Stimulated activated naive CD8-positive, alpha-beta T cell treated with anti-CD3 and anti-CD28 coated beads, Interleukin-15, amount 100 ng/mL, for 72 hours (primary cell): Measurements from ENCODE around the gene TCF21.

ENCODE experiments used
- ATAC-seq: fragments of 150-1000 bp; cut with Tn5 transposase; 2 replicates; pipeline ENCODE4 v1.10.0; 2021; ENCODE audit warnings: mild to moderate bottlenecking, moderate library complexity
- DNase-seq, 2 donors: peaks; one replicate each; pipeline ENCODE4 v3.0.0; 2021 to 2022
- H3K27ac Mint-ChIP-seq, 2 donors: one replicate each; pipeline ENCODE4 v1.8.0; 2022; ENCODE audit warnings: mild to moderate bottlenecking in 2 of 2, mixed read lengths in 2 of 2, moderate library complexity in 2 of 2
- H3K27me3 Mint-ChIP-seq: one replicate; pipeline ENCODE4 v1.8.0; 2022; ENCODE audit warnings: mixed read lengths
- H3K4me1 Mint-ChIP-seq: one replicate; pipeline ENCODE4 v1.8.0; 2022; ENCODE audit warnings: mild to moderate bottlenecking, mixed read lengths
- H3K4me3 Mint-ChIP-seq, 2 donors: one replicate each; pipeline ENCODE4 v1.8.0; 2022; ENCODE audit warnings: mild to moderate bottlenecking in 2 of 2, mixed read lengths in 2 of 2, moderate library complexity in 1 of 2
- H3K9me3 Mint-ChIP-seq, 2 donors: one replicate each; pipeline ENCODE4 v1.8.0; 2022; ENCODE audit warnings: mixed read lengths in 2 of 2

The TCF21 gene

DNA sequence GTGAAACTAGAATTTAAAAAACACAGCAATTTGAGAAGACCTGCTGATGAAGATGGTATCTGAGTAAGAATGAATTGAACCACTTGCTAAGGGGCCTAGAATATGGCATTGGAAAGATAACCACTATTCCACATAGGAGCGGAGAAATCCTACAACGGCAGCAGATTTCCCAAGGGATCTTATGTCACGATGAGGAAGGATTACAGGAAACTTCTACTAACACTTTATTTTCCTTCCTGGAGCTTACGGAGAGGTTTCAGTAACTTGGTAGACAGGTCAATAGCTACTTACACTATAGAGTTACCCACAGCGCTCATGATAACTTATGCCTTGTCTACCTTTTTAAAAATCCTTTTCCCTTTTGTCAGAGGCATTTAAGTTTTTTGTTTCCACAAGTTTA, 11.8 kb upstream of the TCF21 start:
- Mint-ChIP-seq H3K4me1 (no peaks in the 10 kb centered on the region), H3K9me3 (no peaks in the 10 kb centered on the region), H3K4me3 (no peak overlapping the region), H3K27ac (peak overlapping the region in 1 of 2 donors; percentile 49), H3K27me3 (peaks cover 50% of the 10 kb centered on the region)
- no peak for DNase-seq
- ATAC-seq, result no peak

DNA sequence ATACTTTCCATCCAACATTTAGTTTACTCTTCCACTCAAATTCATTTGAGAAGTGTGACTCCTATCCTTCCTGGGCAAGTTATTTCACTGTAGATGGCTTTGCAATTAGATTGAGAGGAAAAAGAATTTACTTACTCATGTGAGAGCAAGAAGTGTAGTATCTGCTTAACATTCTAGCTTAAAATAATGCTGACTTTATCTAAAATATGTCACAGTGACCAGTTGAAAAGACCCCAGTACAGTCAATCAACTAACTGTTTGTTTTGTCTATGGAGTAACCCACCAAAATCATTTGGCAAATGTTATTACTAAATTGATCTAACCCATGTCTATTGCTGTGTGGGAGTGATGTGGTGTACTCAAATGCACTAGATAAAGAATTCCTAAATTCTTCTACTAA, 8.9 kb upstream of the TCF21 start:
- ATAC-seq, result no peak
- no peak overlapping the region for H3K4me3 Mint-ChIP-seq
- H3K27me3 Mint-ChIP-seq, result peaks cover 76% of the 10 kb centered on the region
- no peak for DNase-seq
- H3K4me1 Mint-ChIP-seq, result no peaks in the 10 kb centered on the region
- no peaks in the 10 kb centered on the region for H3K9me3 Mint-ChIP-seq
- no peak overlapping the region for H3K27ac Mint-ChIP-seq

DNA sequence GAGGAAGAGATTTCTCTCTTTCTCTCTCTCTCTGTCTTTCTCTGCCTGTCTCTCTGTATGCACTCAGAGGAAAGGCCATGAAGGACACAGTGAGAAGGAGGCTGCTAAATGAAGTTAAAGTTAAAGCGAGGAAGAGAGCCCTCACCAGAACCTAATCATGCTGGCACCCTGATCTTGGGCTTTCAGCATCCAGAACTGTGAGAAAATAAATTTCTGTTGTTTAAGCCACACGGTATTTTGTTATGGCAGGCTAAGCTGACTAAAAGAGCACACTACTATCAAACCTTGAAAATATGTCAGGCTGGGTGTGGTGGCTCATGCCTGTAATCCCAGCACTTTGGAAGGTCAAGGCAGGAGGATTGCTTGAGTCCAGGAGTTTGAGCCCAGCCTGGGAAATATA, 8.0 kb upstream of the TCF21 start:
- Mint-ChIP-seq H3K27ac (no peak overlapping the region), H3K4me3 (no peak overlapping the region), H3K9me3 (no peaks in the 10 kb centered on the region), H3K27me3 (peaks cover 76% of the 10 kb centered on the region), H3K4me1 (no peaks in the 10 kb centered on the region)
- no peak for ATAC-seq
- no peak for DNase-seq

DNA sequence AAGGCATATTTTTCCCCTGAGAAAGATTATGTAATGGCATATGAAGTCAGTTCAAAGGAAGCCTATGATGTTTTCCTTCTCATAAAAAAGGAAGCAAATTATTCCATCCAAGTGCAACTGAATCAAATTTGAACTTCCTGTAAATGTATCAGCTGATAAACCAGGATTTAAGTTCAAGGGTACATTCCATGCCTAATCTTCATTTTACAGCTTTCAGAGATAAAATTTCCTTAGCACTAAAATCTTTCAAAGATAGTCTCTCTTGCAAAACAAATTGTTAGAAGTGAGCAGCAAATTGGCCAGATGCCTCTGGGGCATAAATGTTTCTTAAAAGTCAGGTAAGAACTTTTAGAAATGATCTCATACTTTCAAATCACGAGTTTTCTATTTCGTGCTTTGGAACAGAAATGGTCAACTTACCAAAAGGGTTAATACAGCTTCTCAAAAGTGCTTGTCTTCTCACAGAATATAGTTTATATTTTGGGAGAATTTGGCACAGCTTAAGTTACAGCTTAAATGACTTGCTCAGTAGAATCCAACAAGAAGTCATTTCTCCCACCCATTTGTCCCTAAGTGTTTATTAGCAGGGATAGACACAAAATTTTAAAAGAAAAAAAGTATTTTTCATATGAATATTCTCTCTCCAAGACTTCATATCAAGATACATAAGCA, 2.7 kb upstream of the TCF21 start:
- no peak for ATAC-seq

DNA sequence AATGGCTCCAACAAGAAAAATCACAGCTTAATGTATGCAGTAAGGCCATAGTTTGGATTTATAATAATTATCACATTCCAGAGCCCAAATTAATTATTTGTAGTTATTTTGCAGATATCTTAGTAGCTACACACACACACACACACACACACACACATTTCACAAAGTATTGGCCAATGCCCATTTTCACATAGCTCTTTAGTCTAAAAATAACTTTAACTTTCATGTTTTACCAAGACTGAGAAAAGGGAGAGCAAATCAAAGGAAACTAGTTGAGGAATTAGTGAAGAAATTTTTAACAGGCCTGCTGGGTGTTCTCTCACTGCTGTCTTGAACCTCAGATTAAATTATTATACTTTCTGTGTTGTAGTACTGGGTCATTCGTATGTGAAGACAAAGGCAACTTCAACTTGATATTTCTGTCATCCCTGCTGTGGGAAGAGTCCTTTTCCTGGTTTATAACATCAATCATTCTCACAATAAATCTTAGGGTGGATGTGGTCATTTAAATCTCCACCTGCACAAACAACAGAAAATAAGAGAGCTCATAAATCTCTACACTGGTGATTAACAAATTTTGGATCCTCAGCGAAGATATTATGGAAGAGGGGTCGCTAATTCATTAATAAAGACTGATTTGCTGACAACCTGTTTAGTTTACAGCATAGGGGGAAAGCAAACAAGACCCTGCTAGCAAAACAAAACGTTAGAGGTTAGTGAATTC, 1.6 kb upstream of the TCF21 start:
- Mint-ChIP-seq H3K4me1 (peaks cover 35% of the 10 kb centered on the region), H3K9me3 (no peaks in the 10 kb centered on the region), H3K27ac (no peak overlapping the region), H3K27me3 (peaks cover 97% of the 10 kb centered on the region), H3K4me3 (no peak overlapping the region)
- DNase-seq (no peak), ATAC-seq (no peak)

More for the DNA sequence above, 2.7 kb upstream of the TCF21 start:
- no peak overlapping the region for H3K27ac Mint-ChIP-seq
- H3K9me3 Mint-ChIP-seq, result no peaks in the 10 kb centered on the region
- H3K4me3 Mint-ChIP-seq, result no peak overlapping the region
- no peak for DNase-seq
- H3K4me1 Mint-ChIP-seq, result peaks cover 28% of the 10 kb centered on the region
- H3K27me3 Mint-ChIP-seq, result peaks cover 89% of the 10 kb centered on the region

DNA sequence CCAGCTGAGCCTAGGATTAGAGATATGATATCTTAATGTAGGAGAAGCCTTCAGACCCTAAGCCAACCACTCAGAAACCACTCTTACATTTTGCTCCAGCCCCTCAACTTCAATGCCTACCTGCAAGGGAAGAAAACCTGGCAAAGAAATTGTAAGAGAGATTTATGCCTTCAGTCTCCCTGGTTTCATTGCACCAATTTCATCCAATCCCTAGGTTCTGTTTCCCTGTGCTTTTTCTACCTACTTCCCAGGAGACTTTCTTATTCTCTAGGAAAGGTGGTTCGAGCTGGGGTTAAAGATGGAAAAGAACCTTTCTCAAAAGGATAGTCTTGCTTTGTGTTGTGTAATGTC, 1.1 kb upstream of the TCF21 start:
- Mint-ChIP-seq H3K4me3 (no peak overlapping the region), H3K4me1 (peaks cover 40% of the 10 kb centered on the region), H3K27ac (no peak overlapping the region), H3K9me3 (no peaks in the 10 kb centered on the region), H3K27me3 (peaks cover 96% of the 10 kb centered on the region)
- no peak for DNase-seq
- ATAC-seq, result no peak

DNA sequence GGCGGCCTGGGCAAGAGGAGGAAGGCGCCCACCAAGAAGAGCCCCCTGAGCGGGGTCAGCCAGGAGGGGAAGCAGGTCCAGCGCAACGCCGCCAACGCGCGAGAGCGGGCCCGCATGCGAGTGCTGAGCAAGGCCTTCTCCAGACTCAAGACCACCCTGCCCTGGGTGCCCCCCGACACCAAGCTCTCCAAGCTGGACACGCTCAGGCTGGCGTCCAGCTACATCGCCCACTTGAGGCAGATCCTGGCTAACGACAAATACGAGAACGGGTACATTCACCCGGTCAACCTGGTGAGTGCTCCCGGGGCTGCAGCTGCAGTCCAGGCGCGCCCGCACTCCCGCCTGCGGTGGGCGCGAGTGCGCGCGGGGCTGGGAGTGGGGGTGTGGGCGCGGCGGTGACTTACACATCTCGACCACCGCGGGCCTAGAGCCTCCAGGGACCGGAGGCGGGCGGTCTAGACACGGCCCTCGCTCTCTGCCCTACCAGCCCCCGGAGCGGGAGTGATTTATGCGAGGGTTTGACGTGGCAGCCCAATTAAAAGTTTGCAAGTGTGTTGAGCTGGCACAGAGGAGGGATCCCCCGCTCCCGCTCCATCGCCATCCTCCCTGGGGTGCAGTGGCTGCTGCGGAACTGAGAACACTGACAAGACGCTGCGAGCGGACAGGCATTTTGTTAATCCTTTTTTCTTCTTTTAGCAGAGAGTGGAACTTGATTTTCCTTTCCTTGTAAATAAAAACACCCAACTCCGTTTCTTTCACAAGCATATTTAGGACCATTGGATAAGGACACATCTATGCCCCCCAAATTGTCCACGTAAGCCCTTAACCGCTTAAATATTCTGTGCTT, 867 bp downstream of the TCF21 start:
- H3K4me1 Mint-ChIP-seq, result peaks cover 55% of the 10 kb centered on the region
- H3K9me3 Mint-ChIP-seq, result no peaks in the 10 kb centered on the region
- no peak overlapping the region for H3K27ac Mint-ChIP-seq
- peak; percentile 45 for ATAC-seq
- peaks cover 96% of the 10 kb centered on the region for H3K27me3 Mint-ChIP-seq
- DNase-seq, result no peak
- H3K4me3 Mint-ChIP-seq, result peak overlapping the region; percentile 61

DNA sequence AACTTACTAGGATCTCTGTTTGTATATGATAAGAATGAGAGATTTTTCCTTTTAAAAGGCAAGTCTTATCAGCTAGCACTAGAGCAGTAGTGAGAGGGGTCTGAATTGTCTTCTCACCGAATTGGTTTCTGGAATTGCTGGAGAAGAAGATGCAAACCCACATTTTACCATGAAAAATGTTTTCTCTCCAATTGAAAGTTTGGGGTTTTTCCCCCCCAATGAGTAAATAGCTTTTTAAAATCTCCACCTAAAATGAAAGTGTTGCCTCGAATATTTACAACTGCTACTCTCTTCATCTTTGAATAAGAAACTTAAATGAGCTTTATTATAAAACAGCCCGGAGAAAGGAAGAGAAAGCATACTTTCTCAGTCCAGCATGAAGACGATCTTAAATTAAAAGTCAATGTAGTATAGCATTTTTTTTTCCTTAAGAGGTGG, 1.8 kb downstream of the TCF21 start:
- no peaks in the 10 kb centered on the region for H3K9me3 Mint-ChIP-seq
- no peak for ATAC-seq
- H3K27me3 Mint-ChIP-seq, result peaks cover 96% of the 10 kb centered on the region
- peaks cover 59% of the 10 kb centered on the region for H3K4me1 Mint-ChIP-seq
- H3K27ac Mint-ChIP-seq, result peak overlapping the region in 1 of 2 donors; percentile 10
- DNase-seq, result no peak
- peak overlapping the region; percentile 74 for H3K4me3 Mint-ChIP-seq

DNA sequence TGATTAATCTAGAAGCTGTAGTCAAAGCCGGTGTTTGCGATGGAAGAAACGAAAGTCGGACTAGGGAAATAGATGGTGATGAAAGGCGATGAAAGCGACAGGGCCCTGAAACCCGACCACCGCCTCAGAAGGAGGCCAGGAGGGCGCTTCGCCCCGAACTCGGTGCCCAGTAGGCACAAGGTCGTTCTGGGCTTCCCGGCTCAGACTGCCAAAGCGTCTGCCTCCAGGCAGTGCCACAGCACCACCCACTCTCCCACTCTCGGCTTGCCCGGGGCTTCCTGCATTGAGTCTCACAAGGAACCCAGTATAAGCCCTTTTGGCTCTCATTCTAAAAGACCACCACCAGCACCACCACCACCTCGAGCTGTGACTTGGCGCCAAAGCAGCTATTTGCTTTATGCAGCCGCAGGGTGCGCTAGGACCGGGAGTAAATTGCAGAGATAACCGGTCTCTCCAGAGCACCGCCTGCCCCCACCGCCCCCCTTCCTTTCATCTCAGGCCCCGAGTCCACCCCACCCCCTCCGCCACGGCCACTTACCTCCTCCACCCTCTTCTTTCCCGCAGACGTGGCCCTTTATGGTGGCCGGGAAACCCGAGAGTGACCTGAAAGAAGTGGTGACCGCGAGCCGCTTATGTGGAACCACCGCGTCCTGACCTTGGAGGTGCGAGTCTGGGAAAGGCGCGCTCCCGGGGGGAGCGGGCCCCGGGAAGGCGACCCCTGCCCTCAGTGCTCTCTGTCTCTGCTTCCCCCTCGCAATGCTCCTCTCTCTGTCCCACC, 2.4 kb downstream of the TCF21 start:
- ATAC-seq (peak; percentile 59), DNase-seq (peak; percentile 26 to 33)
- Mint-ChIP-seq H3K9me3 (no peaks in the 10 kb centered on the region), H3K4me1 (peaks cover 64% of the 10 kb centered on the region), H3K27me3 (peaks cover 96% of the 10 kb centered on the region), H3K4me3 (peak overlapping the region; percentile 74), H3K27ac (peak overlapping the region; percentile 10 to 35)

DNA sequence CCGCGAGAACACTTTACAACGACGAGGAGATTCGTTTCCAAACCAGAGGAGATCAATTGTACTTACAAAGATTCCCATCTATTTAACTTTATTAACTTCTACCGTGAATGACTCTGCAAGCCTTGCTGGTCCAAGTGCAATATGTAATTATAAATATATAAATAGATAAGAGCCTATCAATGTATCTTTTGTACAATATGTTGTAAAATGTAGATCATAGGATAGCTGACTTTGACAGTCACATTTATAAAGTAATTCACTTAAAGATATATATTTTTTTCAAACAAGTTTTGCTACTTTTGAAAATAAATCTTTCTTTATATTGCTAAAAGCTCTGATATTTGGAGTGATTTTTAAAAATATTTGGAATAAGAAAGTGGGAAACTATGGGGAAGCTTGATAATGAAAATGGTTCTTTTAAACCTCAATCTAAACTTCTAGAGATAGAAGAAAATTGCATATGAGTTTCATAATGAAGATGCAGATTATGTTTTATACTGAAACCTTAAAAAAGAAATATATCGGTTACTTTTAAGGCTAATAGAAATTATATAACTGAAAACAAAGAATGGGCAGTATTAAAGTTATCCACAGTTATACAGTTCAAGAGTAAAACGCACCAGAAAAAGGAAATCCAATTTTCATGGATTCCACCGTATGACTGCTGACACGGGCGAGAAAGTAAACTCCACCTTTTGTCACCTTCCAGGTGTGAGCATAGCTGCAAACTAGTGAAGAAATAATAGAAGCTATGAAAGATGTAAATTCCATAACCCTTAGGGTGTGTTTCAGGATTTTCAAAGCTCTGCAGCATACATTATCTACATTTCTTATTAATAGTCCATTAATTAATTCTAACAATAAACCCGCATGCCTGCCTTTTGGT, 3.3 kb downstream of the TCF21 start:
- ATAC-seq (no peak), DNase-seq (no peak)
- Mint-ChIP-seq H3K27me3 (peaks cover 96% of the 10 kb centered on the region), H3K9me3 (no peaks in the 10 kb centered on the region), H3K4me3 (peak overlapping the region; percentile 74), H3K27ac (no peak overlapping the region), H3K4me1 (peaks cover 64% of the 10 kb centered on the region)

DNA sequence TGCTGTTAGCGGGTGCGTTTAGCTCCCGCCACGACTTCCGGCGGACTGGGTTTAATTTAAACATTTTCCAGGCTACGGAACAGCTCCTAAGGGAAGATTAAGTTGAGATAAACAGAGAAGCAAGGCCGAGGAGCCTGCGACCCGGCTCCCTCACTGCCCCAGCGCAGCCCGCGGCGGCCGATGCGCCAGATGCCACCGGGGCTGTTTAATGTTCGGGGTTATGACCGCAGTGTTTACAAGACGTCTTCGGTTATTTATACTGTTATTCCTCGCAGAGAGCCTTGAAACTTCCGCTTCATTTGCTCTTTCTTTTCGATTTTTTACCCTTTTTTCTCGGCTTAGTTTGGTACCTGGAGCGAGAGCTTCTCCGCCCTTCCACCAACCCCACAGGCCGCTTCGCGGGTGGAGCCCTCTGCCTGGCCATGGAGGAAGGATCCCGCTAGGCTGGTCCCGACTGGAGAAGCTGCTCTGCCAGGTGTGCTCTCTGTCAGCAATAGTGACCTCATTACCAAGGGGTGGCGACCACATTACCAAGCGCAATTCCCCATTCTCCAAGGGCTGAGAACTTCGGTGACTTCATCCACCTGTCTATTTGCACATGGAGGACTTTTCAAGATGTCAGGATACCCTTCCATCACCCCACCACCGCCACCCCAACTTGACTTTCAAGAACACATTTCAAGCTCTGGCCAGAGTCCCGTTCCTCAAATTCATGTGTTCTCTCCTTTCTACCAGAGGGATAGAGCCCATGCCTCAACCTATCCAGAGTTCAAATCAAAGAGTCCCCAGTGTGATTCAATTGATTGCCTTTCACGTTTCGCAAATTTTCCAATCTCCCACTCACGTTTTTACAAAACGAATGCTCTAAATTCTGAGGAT, 4.1 kb downstream of the TCF21 start:
- Mint-ChIP-seq H3K4me3 (peak overlapping the region; percentile 38 to 69), H3K4me1 (peaks cover 64% of the 10 kb centered on the region), H3K27me3 (peaks cover 96% of the 10 kb centered on the region), H3K9me3 (no peaks in the 10 kb centered on the region), H3K27ac (peak overlapping the region in 1 of 2 donors; percentile 71)
- no peak for ATAC-seq
- no peak for DNase-seq

DNA sequence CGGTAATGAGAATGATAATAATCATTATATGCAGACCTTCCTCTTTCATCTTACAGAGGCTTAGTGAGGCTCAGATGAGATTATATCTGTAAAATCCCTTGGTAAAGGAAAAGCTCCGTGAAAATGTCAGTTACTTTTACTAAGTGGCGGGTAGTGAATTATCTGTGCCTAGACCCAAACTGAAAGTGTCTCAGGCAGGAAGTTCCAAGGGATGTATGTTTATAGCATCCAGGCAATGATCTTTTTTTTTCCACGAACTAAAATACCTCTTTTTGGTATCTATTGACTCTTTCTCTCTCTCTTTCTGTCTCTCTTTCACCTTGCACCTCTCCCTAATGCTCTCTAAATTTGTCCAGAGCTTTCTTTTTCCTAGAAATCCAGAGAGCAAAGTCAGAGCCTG, 5.0 kb downstream of the TCF21 start:
- H3K4me1 Mint-ChIP-seq, result peaks cover 56% of the 10 kb centered on the region
- H3K27ac Mint-ChIP-seq, result no peak overlapping the region
- H3K27me3 Mint-ChIP-seq, result peaks cover 96% of the 10 kb centered on the region
- H3K4me3 Mint-ChIP-seq, result no peak overlapping the region
- ATAC-seq (no peak), DNase-seq (no peak)
- H3K9me3 Mint-ChIP-seq, result no peaks in the 10 kb centered on the region

DNA sequence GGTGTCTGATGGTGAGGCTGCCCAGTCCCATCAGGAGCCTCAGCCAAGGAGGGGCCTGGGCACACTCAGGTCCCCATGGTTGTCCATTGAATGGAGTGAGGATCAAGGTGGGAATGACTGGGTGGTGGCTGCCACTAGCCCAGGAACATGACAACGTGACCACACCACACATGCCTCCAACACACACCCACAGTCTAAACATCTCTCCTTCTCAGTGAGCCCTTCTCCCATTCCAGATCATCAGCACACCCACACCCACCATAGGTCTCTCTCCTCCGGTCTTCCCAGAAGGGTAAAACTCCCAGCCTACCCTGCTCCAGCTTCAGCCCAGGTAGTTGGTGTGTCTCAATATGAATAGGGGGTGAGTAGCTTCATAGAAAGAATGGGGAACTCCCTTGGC, 5.5 kb downstream of the TCF21 start:
- no peak overlapping the region for H3K27ac Mint-ChIP-seq
- peaks cover 92% of the 10 kb centered on the region for H3K27me3 Mint-ChIP-seq
- H3K4me3 Mint-ChIP-seq, result no peak overlapping the region
- DNase-seq, result no peak
- peaks cover 52% of the 10 kb centered on the region for H3K4me1 Mint-ChIP-seq
- ATAC-seq, result no peak
- H3K9me3 Mint-ChIP-seq, result no peaks in the 10 kb centered on the region
